GM18867 (cell line): Measurements from ENCODE around the gene CBLIF.
"Not testable (repeated sequence)": the region's sequence is repeated elsewhere in the genome, so short reads cannot be mapped to it uniquely, and the experiment has no call there.

Experiments used
- ATAC-seq: cut with Tn5 transposase; IDR thresholded peaks from one replicate; pipeline ENCODE4 v1.9.1; 2021; ENCODE audit warnings: mild to moderate bottlenecking, moderate library complexity; ENCODE audit not compliant: unreplicated experiment

CBLIF gene

DNA sequence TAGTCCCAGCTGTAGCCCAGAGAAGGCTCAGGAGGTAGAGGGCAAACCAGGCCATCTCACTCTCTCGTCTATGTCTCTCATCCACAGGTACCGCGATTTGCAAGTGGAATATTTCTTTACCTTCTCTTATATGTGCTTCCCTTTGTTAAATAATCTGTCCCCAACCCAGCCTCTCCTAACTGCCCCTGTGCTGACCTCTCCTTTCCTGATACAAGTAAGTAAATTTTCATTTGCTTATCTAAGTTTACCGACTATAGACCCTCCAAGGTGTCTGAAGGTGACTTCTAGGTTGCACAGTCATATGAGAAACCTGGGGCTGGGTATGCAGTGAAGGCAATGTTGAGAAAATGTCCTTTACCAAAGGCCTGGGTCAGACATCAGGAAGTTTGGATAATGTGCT lies at the start of gene CBLIF:
Gene CBLIF (minus strand): TSS at position 101 of the 400 bp plus-strand sequence. CDS start 46 bp downstream, at position 55.
- ATAC-seq: no peak

GRCh38 chr11:59894616-59895015 lies 49.3 kb upstream of the CBLIF start:
- no peak for ATAC-seq

GRCh38 chr11:59891781-59892181 lies 46.5 kb upstream of the CBLIF start:
- ATAC-seq: no peak

- ATAC-seq: not testable (repeated sequence)
Observed at GRCh38 chr11:59887156-59887555, 41.9 kb upstream of the CBLIF start.

- no peak for ATAC-seq
Observed at GRCh38 chr11:59883597-59883996, 38.3 kb upstream of the CBLIF start.

- ATAC-seq: no peak
Observed at GRCh38 chr11:59879567-59879966, 34.3 kb upstream of the CBLIF start.

DNA sequence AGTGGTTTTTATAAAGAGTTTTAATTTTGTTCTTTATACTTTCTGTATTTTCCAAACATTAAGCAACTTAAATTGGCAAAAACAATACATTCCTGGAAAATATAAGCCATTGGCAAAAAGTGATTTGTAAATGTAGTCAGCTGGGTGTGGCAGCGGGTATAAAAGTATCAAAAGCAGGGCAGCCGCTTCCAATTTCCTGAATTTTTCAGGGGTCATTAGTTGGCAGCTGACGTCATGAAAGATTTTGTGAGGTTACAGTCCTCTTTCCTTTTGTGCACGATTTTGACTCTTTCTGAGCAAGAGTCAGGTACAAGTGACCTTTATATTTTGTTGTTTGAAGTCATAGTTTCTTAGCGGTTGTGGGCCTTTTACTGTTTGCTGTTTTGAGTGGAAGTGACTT lies 33.3 kb upstream of the CBLIF start, which contains the start of gene OOSP3:
Gene OOSP3 (plus strand): TSS at position 208 of the 400 bp plus-strand sequence. CDS start 27 bp downstream, at position 235.
- no peak for ATAC-seq

GRCh38 chr11:59877784-59878183 lies 32.5 kb upstream of the CBLIF start:
- ATAC-seq: no peak

- no peak for ATAC-seq
Observed at GRCh38 chr11:59877325-59877724, 32.0 kb upstream of the CBLIF start.

DNA sequence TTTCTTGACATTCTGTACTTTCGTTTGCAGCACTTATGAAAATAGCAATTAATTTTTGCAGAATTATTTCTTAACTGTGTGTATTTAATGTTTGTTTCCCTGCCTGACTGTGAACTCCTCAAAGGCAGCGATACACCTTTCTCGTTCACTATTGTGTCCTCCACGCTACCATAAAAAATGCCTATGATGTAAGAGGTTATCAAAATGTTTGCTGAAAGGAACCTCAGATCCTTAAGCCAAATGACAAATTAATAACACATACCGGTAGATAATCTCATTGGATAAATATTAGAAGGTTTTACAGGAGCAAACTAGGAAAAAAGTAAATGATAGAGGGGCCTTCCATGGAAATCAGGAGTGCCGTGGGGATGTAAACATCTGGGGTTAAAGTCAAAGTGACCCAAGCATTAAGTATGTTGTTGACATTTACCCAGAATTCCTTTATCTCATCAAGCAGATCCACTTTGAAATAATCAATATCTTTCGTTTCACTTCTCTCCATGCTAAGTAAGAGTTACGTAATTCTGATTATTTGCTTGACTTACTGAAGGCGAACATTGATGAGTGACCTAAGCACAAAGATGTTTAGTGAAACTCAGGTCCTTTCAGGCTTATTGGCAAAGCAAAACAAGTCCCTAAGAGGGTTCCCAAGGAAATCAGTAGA lies 30.7 kb upstream of the CBLIF start:
- no peak for ATAC-seq

- ATAC-seq: no peak
Observed at GRCh38 chr11:59872076-59872475, 26.8 kb upstream of the CBLIF start.

GRCh38 chr11:59867946-59868345 lies 22.6 kb upstream of the CBLIF start:
- ATAC-seq: no peak

DNA sequence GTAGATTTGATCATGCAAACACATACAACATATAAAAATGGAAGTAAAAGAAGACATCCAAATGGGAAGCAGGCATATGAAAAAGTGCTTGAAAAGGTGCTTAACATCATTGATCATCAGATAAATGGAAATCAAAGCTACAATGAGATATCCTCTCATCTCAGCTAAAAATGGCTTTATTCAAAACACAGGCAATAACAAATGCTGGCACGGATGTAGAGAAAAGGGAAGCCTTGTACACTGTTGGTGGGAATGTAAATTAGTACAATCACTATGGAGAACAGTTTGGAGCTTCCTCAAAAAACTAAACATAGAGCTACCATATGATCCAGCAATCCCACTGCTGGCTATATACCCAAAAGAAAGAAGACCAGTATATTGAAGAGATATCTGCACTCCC lies 21.5 kb upstream of the CBLIF start:
- no peak for ATAC-seq

DNA sequence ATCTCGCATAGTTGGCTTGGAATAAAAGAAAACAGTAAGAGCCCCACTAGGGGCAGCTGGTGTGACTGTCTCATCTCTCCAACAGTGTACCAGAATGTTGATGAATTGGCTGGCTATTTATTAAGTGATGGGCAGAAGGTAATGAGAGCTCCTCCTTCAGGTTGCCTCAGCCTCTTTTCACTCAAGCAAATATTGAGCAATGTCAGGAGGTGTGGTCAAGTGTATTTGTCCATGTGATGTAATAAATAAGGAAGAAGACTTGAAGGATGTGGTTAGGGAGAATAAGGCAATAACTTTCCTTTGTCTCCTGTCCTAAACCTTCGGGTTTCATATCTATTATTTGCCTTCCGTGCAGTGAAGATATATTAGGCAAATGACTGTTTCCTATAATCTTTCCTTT lies 21.1 kb upstream of the CBLIF start, which contains the start of gene TCN1:
Gene TCN1 (minus strand): TSS at position 91 of the 400 bp plus-strand sequence. CDS start 17 bp downstream, at position 74.
- no peak for ATAC-seq

GRCh38 chr11:59865031-59865430 lies 19.7 kb upstream of the CBLIF start:
- no peak for ATAC-seq

GRCh38 chr11:59862252-59862651 lies 17.0 kb upstream of the CBLIF start:
- no peak for ATAC-seq

GRCh38 chr11:59859673-59860072 lies 14.4 kb upstream of the CBLIF start:
- no peak for ATAC-seq

DNA sequence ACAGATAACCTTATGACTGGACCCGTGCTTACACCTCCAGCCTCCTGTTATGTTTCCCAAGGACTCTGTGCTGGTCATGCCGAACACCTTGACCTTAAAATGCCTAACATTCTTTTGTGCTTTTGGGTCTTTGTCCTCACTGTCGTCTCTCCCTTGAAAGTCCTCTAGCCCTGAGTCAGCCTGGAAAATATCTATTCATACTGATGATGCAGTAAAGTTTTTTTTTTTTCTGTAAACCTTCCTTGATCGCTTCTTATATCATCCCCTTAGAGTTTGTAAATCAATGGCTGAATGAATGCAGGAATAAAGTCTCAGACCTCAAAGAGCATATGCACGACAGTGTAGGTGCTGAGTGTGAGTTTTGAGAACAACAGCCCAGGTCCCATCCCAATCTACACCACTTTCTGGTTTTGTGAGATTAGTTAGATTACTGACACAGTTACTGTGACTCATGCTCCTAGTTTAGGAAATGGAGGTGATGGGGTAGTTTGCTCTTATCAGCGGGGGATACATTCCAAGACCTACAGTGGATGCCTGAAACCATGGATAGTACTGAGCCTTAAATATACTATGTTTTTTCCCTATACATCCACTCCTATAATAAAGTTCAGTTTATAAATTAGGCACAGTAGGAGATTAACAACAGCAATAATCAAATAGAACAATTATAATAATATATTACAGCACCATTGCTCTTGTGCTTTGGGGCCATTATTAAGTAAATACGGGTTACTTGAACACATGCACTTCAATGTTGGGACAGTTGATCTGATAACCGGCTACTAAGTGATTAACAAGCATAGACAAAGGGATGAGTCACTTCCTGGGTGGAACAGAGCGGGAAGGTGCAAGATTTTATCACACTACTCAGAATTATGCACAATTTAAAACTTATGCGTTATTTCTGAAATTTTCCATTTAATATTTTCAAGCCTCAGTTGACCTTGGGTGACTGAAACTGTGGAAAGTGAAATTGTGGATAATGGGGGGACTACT lies 12.4 kb upstream of the CBLIF start:
- no peak for ATAC-seq

DNA sequence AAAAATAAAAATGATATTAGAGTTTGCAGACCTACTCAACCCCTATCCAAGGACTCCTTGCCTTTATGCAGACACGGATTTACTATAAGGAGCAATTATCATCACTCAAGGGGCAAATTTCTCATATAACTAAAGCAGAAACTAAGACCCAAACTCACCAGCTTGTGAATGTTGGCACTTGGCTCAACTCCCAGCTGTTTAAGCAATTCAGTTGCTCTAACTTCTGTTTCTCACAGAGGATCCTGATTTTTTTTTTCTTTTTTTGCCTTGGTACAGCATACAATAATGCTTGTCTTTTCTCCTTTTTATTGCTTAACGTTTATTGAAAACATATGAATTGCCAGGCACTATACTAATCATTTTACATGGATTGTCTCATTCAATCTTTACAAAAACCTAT lies 9.6 kb upstream of the CBLIF start:
- ATAC-seq: no peak

- ATAC-seq: not testable (repeated sequence)
Observed at GRCh38 chr11:59851416-59851815, 6.1 kb upstream of the CBLIF start.

- not testable (repeated sequence) for ATAC-seq
Observed at GRCh38 chr11:59849551-59849950, 4.3 kb upstream of the CBLIF start.

GRCh38 chr11:59849129-59849528 lies 3.8 kb upstream of the CBLIF start:
- no peak for ATAC-seq
